22Rv1 (cell line): Measurements from ENCODE around the gene RFX6.
A peak's percentile ranks its signal among the peaks of the same experiment; 100 is the strongest.

Source experiments
- H3K27ac ChIP-seq: fragments of 450-650 bp; 2 replicates; pipeline ENCODE4 v1.5.1; 2017
- ZFX ChIP-seq: fragments of 450-650 bp; IDR thresholded peaks from 2 replicates; pipeline ENCODE4 v1.6.1; 2017; ENCODE audit warnings: antibody characterized with exemption, borderline replicate concordance
- TF ChIP-seq, protein P1 (sequence below): fragments of 450-650 bp; IDR thresholded peaks from 2 replicates; pipeline ENCODE4 v1.5.1; 2017; ENCODE audit warnings: mild to moderate bottlenecking

The RFX6 gene

DNA sequence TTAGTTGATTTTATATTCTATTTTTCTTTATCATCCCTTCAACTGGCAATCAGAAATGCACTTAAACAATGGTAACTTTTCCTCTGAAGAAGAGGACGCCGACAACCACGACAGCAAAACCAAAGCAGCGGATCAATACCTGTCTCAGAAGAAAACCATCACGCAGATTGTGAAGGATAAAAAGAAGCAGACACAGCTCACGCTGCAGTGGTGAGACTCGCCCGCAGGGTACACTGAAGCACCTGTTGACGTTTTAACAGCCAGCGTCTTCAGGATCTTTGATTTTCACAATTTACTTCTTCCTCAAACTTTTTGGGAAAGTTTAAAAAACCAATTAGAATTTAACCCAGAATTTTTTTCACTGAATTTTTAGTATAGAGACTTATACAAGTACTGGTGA lies 701 bp downstream of the RFX6 start:
- no peak overlapping the region for H3K27ac ChIP-seq
- TF ChIP-seq, protein P1, sequence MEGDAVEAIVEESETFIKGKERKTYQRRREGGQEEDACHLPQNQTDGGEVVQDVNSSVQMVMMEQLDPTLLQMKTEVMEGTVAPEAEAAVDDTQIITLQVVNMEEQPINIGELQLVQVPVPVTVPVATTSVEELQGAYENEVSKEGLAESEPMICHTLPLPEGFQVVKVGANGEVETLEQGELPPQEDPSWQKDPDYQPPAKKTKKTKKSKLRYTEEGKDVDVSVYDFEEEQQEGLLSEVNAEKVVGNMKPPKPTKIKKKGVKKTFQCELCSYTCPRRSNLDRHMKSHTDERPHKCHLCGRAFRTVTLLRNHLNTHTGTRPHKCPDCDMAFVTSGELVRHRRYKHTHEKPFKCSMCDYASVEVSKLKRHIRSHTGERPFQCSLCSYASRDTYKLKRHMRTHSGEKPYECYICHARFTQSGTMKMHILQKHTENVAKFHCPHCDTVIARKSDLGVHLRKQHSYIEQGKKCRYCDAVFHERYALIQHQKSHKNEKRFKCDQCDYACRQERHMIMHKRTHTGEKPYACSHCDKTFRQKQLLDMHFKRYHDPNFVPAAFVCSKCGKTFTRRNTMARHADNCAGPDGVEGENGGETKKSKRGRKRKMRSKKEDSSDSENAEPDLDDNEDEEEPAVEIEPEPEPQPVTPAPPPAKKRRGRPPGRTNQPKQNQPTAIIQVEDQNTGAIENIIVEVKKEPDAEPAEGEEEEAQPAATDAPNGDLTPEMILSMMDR = no peak
- no peak for TF ChIP-seq ZFX

DNA sequence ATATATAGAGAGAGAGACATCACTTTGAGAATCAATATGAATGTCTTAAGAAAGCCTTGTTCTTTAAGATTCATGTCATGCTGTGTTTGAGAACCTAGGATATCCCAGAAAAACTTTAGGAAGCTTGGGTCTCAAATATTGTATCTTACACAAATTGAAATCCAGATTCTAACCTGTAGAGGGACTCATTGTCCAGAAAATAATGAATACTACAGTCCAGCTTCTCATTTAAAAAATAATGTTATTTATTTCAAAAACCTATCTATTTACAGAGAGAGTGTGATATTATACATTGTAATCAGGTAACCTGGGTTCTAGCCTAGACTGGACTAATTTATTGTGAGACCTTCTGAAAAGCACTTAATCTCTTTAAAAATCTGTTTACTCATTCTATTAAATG lies 4.2 kb downstream of the RFX6 start:
- H3K27ac ChIP-seq = no peak overlapping the region
- TF ChIP-seq, protein P1 = peak; percentile 51
- no peak for TF ChIP-seq ZFX

DNA sequence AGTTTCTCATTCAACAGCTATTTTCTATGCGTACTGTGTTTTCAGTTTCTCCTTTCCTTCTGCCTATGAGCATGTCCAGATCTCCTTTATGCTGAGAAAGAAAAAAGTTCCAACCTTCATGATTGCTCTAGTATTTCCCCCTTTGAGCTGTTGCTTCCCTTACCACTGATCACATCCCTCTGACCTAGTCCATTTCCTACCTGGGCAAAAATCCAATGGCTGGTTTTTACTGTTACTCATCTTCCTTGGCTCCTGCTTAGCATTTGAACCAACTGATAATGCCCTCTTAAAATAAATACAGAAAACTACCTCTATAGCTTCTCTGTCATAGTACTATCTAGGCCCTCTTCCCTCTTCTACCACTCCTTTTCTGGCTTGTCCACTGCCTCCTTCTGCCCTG lies 6.0 kb downstream of the RFX6 start:
- TF ChIP-seq ZFX = no peak
- TF ChIP-seq, protein P1 = no peak
- H3K27ac ChIP-seq = no peak overlapping the region

DNA sequence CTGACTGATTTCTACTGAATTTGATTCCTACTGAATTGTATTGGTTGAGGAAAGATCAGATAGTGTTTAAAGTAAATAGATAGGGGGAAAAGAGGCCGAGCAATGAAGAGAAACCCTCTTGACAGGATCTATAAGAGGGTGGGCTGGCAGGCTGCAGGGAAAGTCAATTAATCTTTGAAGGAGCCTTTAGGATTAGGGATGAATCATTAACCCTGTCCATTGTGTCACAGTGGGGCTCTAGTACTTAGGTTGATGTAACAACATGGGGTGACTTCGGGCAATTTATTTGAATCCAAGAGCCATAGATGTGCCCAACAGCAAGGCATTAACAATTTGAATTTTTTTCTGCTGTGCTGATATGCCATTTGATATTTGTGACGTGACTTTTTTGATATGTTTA lies 7.5 kb downstream of the RFX6 start:
- TF ChIP-seq ZFX = no peak
- TF ChIP-seq, protein P1 = no peak

DNA sequence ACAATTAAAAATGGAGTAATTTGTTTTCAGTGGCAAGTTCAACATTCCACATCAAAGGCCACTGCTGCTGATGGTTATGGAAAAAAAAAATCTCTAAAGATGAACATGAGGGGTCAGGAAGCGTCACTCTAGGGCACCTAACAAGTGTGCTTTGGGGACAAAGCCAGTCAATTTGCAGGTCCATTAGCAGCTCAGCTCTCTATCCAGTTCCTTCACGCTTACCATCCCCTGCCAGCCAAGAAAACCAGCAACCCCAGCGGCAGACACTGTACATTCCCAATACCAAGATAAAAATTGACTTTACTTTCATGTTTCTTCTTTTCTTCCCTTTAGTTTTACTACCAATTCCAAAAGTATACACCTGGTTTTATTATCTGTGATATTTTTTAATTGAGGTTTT lies 10.1 kb downstream of the RFX6 start:
- no peak overlapping the region for H3K27ac ChIP-seq
- TF ChIP-seq, protein P1 = no peak
- TF ChIP-seq ZFX = no peak

More for the DNA sequence above, 7.5 kb downstream of the RFX6 start:
- no peak overlapping the region for H3K27ac ChIP-seq

DNA sequence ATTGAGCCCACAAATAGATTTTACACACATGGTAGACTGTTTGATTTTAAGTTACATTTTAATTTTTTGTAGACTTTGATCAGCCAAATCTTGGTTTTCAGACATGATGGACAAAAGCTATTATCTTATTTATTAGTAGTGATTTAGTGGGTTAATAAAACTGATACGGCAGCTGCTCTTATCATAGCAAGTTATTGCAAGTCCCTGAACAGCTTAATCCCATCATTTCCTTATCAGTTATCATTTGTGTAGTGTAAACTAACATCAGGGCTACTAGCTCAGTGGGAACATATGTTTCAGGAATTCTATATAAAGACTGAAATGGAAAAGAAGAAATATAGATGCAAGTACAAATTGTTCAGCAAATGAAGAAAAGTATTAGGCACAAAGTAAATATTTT lies 10.9 kb downstream of the RFX6 start:
- TF ChIP-seq ZFX = no peak
- TF ChIP-seq, protein P1 = no peak
- H3K27ac ChIP-seq = no peak overlapping the region

DNA sequence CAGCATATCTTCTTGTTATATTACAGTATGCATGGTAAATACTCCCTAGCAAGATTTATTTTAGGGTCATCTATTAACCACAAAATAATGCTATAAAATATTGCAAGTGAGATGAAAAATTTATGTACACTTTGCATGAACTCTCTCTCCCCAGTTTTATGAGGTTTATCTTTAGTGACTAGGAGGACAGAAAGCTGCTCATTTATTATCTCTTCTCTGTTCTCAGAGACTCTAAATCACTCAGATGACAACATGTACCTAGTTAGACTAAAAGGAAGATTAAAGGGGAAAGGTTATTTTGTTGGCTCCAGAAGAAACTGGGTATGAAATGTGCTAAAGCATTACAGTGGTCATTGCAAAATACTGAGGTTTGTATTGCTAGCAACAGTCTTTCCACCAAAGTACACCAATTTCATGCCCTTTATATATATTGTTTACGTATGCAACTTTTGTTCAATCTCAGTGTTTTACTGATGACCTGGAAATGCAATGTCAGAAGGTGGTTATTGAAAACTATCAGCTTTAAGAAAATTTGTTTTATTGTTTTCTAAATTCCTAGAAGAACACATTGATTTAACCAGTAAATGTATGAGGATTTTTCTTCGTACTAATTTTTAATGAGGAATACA lies 11.8 kb downstream of the RFX6 start:
- TF ChIP-seq, protein P1 = no peak
- no peak for TF ChIP-seq ZFX
- H3K27ac ChIP-seq = no peak overlapping the region
